ENCODE measurements around the gene TMEM273. TPM values are rescaled to one million over a fixed set of nuclear protein-coding genes. Genes with fewer than 3 reads are reported as not detected.

The TMEM273 gene
- polyA plus RNA-seq, 1 donor (not counting 4 experiments of a cell fraction or from before 2014, with no cell fraction given) = not detected

GRCh38 chr10:49207113-49207512 lies 18.9 kb upstream of the TMEM273 start:
- no peak for FAIRE-seq
- H3K4me3 ChIP-seq (ENCODE audit: control insufficient read depth in 2 of 3, extremely low read depth in 1 of 3, insufficient read depth in 2 of 3, low read depth in 1 of 3, low read length in 3 of 3) = no peak overlapping the region
- TF ChIP-seq EZH2 (IDR thresholded peaks at IDR 0.05; ENCODE audit: low read length) = no peak
- TF ChIP-seq, protein P1, sequence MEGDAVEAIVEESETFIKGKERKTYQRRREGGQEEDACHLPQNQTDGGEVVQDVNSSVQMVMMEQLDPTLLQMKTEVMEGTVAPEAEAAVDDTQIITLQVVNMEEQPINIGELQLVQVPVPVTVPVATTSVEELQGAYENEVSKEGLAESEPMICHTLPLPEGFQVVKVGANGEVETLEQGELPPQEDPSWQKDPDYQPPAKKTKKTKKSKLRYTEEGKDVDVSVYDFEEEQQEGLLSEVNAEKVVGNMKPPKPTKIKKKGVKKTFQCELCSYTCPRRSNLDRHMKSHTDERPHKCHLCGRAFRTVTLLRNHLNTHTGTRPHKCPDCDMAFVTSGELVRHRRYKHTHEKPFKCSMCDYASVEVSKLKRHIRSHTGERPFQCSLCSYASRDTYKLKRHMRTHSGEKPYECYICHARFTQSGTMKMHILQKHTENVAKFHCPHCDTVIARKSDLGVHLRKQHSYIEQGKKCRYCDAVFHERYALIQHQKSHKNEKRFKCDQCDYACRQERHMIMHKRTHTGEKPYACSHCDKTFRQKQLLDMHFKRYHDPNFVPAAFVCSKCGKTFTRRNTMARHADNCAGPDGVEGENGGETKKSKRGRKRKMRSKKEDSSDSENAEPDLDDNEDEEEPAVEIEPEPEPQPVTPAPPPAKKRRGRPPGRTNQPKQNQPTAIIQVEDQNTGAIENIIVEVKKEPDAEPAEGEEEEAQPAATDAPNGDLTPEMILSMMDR (optimal IDR thresholded peaks at IDR 0.05 in 1 of 3, IDR thresholded peaks at IDR 0.05 in 1 of 3, conservative IDR thresholded peaks at IDR 0.05 in 1 of 3; ENCODE audit: extremely low read depth in 1 of 3, insufficient read depth in 2 of 3, low read length in 3 of 3) = no peak

DNA sequence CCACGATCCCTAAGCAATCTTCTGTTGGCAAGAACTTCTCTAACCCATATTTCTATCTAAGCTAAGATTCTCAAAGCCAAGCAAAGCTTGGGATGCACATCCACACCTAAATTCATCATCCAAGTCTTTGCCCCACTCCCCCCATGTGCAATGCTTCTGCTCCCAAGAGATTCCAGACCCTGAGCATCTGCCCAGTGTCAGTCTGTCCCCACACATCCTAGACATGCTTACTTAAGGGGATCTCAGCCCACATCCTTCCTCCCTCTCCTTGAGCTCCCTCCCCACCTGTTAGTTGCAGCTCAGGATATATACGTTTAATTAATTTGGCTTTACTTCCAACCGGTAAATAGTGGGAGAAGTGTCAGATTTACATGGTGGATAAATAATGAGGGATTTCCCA lies 17.0 kb upstream of the TMEM273 start:
- no peaks in the 10 kb centered on the region for H4K20me1 ChIP-seq (ENCODE audit: control insufficient read depth, extremely low read depth, insufficient read depth, low read length)
- dilution Hi-C loops (cut with MboI; ENCODE audit: extremely low pct_ligation_motif_present, low sequenced_read_pairs) = no loop called here
- H3K27me3 ChIP-seq (ENCODE audit: control insufficient read depth, extremely low read depth, insufficient read depth, low read length) = peaks cover 10% of the 10 kb centered on the region
- FAIRE-seq = no peak
- H3K4me2 ChIP-seq (ENCODE audit: control insufficient read depth, extremely low read depth, insufficient read depth, low read depth, low read length) = no peak overlapping the region
- H3K4me1 ChIP-seq (ENCODE audit: control insufficient read depth, extremely low read depth, insufficient read depth, low read length) = no peaks in the 10 kb centered on the region
- H2AFZ ChIP-seq (ENCODE audit: control insufficient read depth, low read length) = no peak overlapping the region
- H3K4me3 ChIP-seq (ENCODE audit: control insufficient read depth in 2 of 3, extremely low read depth in 1 of 3, insufficient read depth in 2 of 3, low read depth in 1 of 3, low read length in 3 of 3) = no peak overlapping the region
- no peaks in the 10 kb centered on the region for H3K36me3 ChIP-seq (ENCODE audit: control insufficient read depth in 2 of 2, extremely low read depth in 1 of 2, insufficient read depth in 2 of 2, low read length in 2 of 2)
- no peaks in the 10 kb centered on the region for H3K9me3 ChIP-seq (ENCODE audit: control insufficient read depth, low read depth, low read length)
- DNase-seq (ENCODE audit: low read depth, low spot score) = no peak
- H3K27ac ChIP-seq (ENCODE audit: control insufficient read depth, insufficient read depth, low read length) = no peak overlapping the region
- H3K9me1 ChIP-seq (ENCODE audit: control insufficient read depth, extremely low read depth, insufficient read depth, low read length) = no peaks in the 10 kb centered on the region
- no peaks in the 10 kb centered on the region for H3K79me2 ChIP-seq (ENCODE audit: control insufficient read depth, insufficient read depth, low read length)
- TF ChIP-seq, protein P1 (optimal IDR thresholded peaks at IDR 0.05 in 1 of 3, IDR thresholded peaks at IDR 0.05 in 1 of 3, conservative IDR thresholded peaks at IDR 0.05 in 1 of 3; ENCODE audit: extremely low read depth in 1 of 3, insufficient read depth in 2 of 3, low read length in 3 of 3) = no peak
- no peak for TF ChIP-seq EZH2 (IDR thresholded peaks at IDR 0.05; ENCODE audit: low read length)
- no peak overlapping the region for H3K9ac ChIP-seq (ENCODE audit: control insufficient read depth, extremely low read depth, insufficient read depth, low read length)

More at GRCh38 chr10:49207113-49207512, 18.9 kb upstream of the TMEM273 start:
- Histone ChIP-seq H3K4me1 (ENCODE audit: control insufficient read depth, extremely low read depth, insufficient read depth, low read length) (no peaks in the 10 kb centered on the region), H3K9me3 (ENCODE audit: control insufficient read depth, low read depth, low read length) (no peaks in the 10 kb centered on the region), H2AFZ (ENCODE audit: control insufficient read depth, low read length) (no peak overlapping the region), H3K27ac (ENCODE audit: control insufficient read depth, insufficient read depth, low read length) (no peak overlapping the region), H3K9ac (ENCODE audit: control insufficient read depth, extremely low read depth, insufficient read depth, low read length) (no peak overlapping the region), H3K4me2 (ENCODE audit: control insufficient read depth, extremely low read depth, insufficient read depth, low read depth, low read length) (no peak overlapping the region), H3K79me2 (ENCODE audit: control insufficient read depth, insufficient read depth, low read length) (no peaks in the 10 kb centered on the region), H3K36me3 (ENCODE audit: control insufficient read depth in 2 of 2, extremely low read depth in 1 of 2, insufficient read depth in 2 of 2, low read length in 2 of 2) (no peaks in the 10 kb centered on the region), H4K20me1 (ENCODE audit: control insufficient read depth, extremely low read depth, insufficient read depth, low read length) (no peaks in the 10 kb centered on the region), H3K27me3 (ENCODE audit: control insufficient read depth, extremely low read depth, insufficient read depth, low read length) (peaks cover 10% of the 10 kb centered on the region), H3K9me1 (ENCODE audit: control insufficient read depth, extremely low read depth, insufficient read depth, low read length) (no peaks in the 10 kb centered on the region)
- no peak for DNase-seq (ENCODE audit: low read depth, low spot score)
- dilution Hi-C loops (cut with MboI; ENCODE audit: extremely low pct_ligation_motif_present, low sequenced_read_pairs) = no loop called here

Data from keratinocyte (primary cell).